Measurements from ENCODE around the gene ZNF76. TPM values are rescaled to one million over a fixed set of nuclear protein-coding genes. Genes with fewer than 3 reads are reported as not detected.

ZNF76 gene
- total RNA-seq, 4 donors from 2014 or later, result 41.6 to 97.2 (median 55.5) TPM

DNA sequence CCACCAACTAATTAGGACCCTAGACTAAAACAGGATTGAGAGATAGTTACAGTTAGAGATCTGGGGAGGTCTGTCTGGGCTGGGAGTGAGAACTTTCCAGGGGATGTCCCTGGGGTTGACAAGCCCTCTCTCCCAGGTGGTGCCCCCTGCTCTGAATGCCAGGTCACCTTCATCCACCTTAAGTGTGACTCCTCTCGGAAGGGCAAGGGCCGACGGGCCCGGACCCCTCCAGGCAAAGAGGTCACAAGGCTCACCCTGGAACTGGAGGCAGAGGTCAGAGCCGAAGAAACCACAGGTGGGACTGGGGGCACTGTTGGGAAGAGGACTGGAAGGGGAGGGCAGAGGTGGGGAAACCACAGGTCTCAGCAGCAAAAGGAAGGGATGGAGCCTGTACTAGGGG lies 17.0 kb upstream of the ZNF76 start:
- no peaks in the 10 kb centered on the region for H3K27me3 ChIP-seq
- H3K27ac ChIP-seq, result no peak overlapping the region
- peaks cover 0 to 42% (median 0%) of the 10 kb centered on the region in 3 donors for H3K36me3 ChIP-seq
- TF ChIP-seq, protein P1, sequence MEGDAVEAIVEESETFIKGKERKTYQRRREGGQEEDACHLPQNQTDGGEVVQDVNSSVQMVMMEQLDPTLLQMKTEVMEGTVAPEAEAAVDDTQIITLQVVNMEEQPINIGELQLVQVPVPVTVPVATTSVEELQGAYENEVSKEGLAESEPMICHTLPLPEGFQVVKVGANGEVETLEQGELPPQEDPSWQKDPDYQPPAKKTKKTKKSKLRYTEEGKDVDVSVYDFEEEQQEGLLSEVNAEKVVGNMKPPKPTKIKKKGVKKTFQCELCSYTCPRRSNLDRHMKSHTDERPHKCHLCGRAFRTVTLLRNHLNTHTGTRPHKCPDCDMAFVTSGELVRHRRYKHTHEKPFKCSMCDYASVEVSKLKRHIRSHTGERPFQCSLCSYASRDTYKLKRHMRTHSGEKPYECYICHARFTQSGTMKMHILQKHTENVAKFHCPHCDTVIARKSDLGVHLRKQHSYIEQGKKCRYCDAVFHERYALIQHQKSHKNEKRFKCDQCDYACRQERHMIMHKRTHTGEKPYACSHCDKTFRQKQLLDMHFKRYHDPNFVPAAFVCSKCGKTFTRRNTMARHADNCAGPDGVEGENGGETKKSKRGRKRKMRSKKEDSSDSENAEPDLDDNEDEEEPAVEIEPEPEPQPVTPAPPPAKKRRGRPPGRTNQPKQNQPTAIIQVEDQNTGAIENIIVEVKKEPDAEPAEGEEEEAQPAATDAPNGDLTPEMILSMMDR (IDR thresholded peaks at IDR 0.05), result no peak
- TF ChIP-seq POLR2A (IDR thresholded peaks at IDR 0.05) (no peak), EP300 (IDR thresholded peaks at IDR 0.05) (no peak)
- no peak overlapping the region for H3K4me3 ChIP-seq
- no peak for DNase-seq (ENCODE audit: low spot score in 2 of 2)
- H3K9me3 ChIP-seq, result no peaks in the 10 kb centered on the region
- 77 to 91% methylated on average over 5 of the region's 5 CpGs for WGBS, 2 donors
- peaks cover 0 to 34% (median 4%) of the 10 kb centered on the region in 4 donors for H3K4me1 ChIP-seq

DNA sequence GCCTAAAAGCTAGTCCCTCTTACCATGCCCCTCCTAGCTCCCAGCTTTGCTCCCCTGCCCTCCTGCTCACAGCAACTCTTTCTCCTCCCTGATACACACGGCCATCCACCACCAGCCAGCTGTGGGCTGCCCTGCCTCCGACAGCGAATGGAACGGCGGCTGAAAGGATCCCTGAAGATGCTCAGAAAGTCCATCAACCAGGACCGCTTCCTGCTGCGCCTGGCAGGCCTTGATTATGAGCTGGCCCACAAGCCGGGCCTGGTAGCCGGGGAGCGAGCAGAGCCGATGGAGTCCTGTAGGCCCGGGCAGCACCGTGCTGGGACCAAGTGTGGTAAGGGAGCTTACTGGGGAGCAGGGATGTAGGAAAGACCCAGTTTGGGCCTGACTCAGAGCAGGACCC lies 16.6 kb upstream of the ZNF76 start:
- Histone ChIP-seq H3K27ac (no peak overlapping the region), H3K9me3 (no peaks in the 10 kb centered on the region), H3K4me1 (peaks cover 0 to 34% (median 4%) of the 10 kb centered on the region in 4 donors), H3K27me3 (no peaks in the 10 kb centered on the region), H3K36me3 (peaks cover 0 to 42% (median 0%) of the 10 kb centered on the region in 3 donors), H3K4me3 (no peak overlapping the region)
- TF ChIP-seq POLR2A (IDR thresholded peaks at IDR 0.05) (no peak), EP300 (IDR thresholded peaks at IDR 0.05) (no peak)
- TF ChIP-seq, protein P1 (IDR thresholded peaks at IDR 0.05), result no peak
- no peak for DNase-seq (ENCODE audit: low spot score in 2 of 2)
- WGBS, 2 donors, result 88 to 91% methylated on average over 13 of the region's 13 CpGs

DNA sequence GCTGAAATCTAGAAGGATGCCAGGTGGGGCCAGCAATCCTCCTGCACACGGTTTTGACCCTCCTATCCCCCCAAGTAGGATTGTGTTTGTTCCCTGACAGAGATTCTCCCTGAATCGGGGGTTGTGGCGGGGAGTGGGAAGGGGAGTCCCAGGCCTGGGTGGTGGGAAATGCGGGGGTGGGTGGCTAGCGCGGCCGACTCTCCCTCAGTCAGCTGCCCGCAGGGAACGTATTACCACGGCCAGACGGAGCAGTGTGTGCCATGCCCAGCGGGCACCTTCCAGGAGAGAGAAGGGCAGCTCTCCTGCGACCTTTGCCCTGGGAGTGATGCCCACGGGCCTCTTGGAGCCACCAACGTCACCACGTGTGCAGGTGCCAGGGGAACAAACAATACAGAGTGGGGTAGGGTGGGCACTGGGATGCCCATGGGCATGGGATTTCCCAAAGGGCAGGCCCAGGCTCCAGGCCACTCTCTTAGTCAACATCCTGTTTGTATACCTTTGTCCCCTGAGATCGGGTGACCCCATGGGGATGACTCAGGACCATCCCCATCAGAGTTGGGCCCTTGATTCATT lies 16.1 kb upstream of the ZNF76 start:
- no peaks in the 10 kb centered on the region for H3K27me3 ChIP-seq
- peaks cover 0 to 34% (median 4%) of the 10 kb centered on the region in 4 donors for H3K4me1 ChIP-seq
- peaks cover 0 to 42% (median 0%) of the 10 kb centered on the region in 3 donors for H3K36me3 ChIP-seq
- 80 to 86% methylated on average over 14 to 16 of the region's 17 CpGs for WGBS, 2 donors
- no peak for DNase-seq (ENCODE audit: low spot score in 2 of 2)
- H3K4me3 ChIP-seq, result no peak overlapping the region
- no peaks in the 10 kb centered on the region for H3K9me3 ChIP-seq
- no peak overlapping the region for H3K27ac ChIP-seq
- TF ChIP-seq POLR2A (IDR thresholded peaks at IDR 0.05) (no peak), EP300 (IDR thresholded peaks at IDR 0.05) (no peak)
- TF ChIP-seq, protein P1 (IDR thresholded peaks at IDR 0.05), result no peak

DNA sequence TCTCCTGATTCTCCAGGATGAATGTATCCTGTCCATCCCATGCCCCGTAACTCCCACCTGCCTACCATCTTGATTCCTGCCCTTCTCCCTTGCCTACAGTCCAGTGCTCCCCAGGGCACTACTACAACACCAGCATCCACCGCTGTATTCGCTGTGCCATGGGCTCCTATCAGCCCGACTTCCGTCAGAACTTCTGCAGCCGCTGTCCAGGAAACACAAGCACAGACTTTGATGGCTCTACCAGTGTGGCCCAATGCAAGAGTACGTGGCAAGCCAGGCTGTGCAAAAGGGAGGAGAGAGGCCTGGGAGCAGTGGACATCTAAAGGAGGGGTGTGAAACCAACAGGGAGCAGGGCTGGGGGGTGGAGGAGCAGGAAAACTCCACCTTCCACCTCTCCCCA lies 15.0 kb upstream of the ZNF76 start:
- WGBS, 2 donors, result 93 to 99% methylated on average over 7 of the region's 7 CpGs
- DNase-seq (ENCODE audit: low spot score in 2 of 2), result no peak
- H3K36me3 ChIP-seq, result peaks cover 0 to 42% (median 0%) of the 10 kb centered on the region in 3 donors
- no peak overlapping the region for H3K27ac ChIP-seq
- no peaks in the 10 kb centered on the region for H3K9me3 ChIP-seq
- TF ChIP-seq POLR2A (IDR thresholded peaks at IDR 0.05), result no peak
- TF ChIP-seq, protein P1 (IDR thresholded peaks at IDR 0.05), result no peak
- TF ChIP-seq EP300 (IDR thresholded peaks at IDR 0.05), result no peak
- H3K4me3 ChIP-seq, result no peak overlapping the region
- H3K4me1 ChIP-seq, result peaks cover 0 to 34% (median 4%) of the 10 kb centered on the region in 4 donors
- no peaks in the 10 kb centered on the region for H3K27me3 ChIP-seq

DNA sequence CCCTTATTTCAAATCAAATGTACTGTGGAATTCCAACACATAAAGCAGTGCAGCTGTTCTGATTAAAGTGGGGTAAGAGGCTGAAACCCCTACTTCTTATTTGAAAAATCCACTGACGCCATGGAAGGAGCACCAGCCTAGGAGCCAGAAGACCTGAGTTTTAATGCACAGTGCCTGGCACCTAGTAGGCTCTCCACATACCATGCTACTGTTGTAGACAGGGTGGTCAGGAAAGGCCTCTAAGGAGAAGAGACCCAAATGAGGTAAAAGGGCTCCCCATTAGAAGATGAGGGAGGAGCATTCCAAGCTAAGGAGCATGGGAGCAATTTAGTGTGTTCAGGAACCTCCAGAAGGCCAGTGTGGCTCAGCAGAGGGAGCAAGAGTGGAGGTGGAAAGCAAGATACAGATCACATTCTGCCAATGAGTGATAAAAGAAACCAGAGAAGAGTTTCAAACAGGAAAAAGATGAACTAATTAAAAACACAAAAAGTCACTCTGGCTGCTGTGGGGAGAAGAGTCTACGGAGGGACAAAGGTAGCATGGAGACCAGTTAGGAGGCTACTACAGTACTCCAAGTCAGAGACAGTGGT lies 11.8 kb upstream of the ZNF76 start:
- WGBS, 2 donors, result 91 to 94% methylated on average over 2 of the region's 2 CpGs
- Histone ChIP-seq H3K36me3 (peaks cover 0 to 34% (median 0%) of the 10 kb centered on the region in 3 donors), H3K27ac (no peak overlapping the region), H3K4me3 (no peak overlapping the region), H3K9me3 (no peaks in the 10 kb centered on the region), H3K27me3 (no peaks in the 10 kb centered on the region), H3K4me1 (peaks cover 0 to 29% (median 6%) of the 10 kb centered on the region in 4 donors)
- DNase-seq (ENCODE audit: low spot score in 2 of 2), result no peak
- TF ChIP-seq POLR2A (IDR thresholded peaks at IDR 0.05) (no peak), EP300 (IDR thresholded peaks at IDR 0.05) (no peak)
- TF ChIP-seq, protein P1 (IDR thresholded peaks at IDR 0.05), result no peak
